ENCODE results near the gene ZNF740. TPM values are rescaled to one million over a fixed set of nuclear protein-coding genes. Genes with fewer than 3 reads are reported as not detected.

The ZNF740 gene
- total RNA-seq, 2 experiments from 2014 or later = 31.3 to 35.9 TPM

DNA sequence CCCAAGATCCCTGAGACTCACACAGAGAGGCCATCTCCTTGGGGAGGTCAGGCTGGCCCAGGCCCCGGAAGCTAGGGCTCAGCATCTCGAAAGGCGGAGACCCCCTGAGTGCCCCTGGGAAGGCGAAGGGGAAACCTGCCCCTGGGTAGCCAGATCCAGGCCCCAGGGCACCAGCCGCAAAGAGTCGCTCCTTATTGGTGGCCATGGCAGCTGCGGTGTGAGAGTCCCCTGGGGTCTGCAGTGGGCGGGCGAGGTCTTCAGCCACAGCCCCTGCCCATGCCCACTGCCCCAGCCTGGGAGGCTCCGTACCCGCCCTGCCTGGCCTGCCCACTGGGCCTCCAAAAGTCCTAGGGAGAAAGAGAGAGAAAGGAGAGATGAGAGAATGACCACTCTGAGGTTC lies 46.8 kb downstream of the ZNF740 start:
- H3K36me3 Mint-ChIP-seq (ENCODE audit: low read depth) = peaks cover 2% of the 10 kb centered on the region
- H3K9me3 Mint-ChIP-seq = no peaks in the 10 kb centered on the region
- DNase-seq (no peak), ATAC-seq (no peak)
- CTCF ChIA-PET = interaction anchor here (1.9 kb wide), 1 partner anchor 15 kb away, joined by 4 read pairs; no protein-coding TSS in a partner anchor
- POLR2A ChIA-PET = interaction anchor here (1.2 to 1.3 kb wide), 2 partner anchors 10 to 24 kb away, joined by 3 to 5 read pairs; a partner anchor contains a TSS
- intact Hi-C loops (cut with micrococcal nuclease) = no loop called here
- H3K4me3 Mint-ChIP-seq = no peak overlapping the region
- H3K27ac Mint-ChIP-seq = no peak overlapping the region
- no peaks in the 10 kb centered on the region for H3K27me3 Mint-ChIP-seq
- TF ChIP-seq, protein P1, sequence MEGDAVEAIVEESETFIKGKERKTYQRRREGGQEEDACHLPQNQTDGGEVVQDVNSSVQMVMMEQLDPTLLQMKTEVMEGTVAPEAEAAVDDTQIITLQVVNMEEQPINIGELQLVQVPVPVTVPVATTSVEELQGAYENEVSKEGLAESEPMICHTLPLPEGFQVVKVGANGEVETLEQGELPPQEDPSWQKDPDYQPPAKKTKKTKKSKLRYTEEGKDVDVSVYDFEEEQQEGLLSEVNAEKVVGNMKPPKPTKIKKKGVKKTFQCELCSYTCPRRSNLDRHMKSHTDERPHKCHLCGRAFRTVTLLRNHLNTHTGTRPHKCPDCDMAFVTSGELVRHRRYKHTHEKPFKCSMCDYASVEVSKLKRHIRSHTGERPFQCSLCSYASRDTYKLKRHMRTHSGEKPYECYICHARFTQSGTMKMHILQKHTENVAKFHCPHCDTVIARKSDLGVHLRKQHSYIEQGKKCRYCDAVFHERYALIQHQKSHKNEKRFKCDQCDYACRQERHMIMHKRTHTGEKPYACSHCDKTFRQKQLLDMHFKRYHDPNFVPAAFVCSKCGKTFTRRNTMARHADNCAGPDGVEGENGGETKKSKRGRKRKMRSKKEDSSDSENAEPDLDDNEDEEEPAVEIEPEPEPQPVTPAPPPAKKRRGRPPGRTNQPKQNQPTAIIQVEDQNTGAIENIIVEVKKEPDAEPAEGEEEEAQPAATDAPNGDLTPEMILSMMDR (IDR thresholded peaks at IDR 0.05) = no peak
- H3K4me1 Mint-ChIP-seq (ENCODE audit: low read depth) = peaks cover 69% of the 10 kb centered on the region

DNA sequence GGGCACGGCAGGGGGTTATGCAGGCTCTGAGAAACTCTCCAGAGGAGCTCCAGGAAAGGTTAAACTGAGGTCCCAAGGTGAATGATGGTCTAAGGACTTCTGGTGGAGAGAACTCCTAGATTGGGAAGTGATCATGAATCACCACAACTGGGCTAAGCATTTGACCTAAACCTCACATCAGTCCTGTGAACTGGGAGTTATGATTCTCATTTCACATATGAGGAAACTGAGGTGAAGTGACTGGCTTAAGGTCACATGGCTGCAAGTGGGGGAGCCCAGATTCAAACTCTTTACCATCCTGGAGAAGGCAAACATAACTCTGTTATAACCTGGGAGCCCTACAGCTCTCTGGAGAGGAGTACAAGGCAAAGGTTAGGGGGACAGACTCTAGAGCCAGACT lies 47.3 kb downstream of the ZNF740 start:
- H3K4me1 Mint-ChIP-seq (ENCODE audit: low read depth) = peaks cover 69% of the 10 kb centered on the region
- DNase-seq (no peak), ATAC-seq (no peak)
- no peak overlapping the region for H3K4me3 Mint-ChIP-seq
- ChIA-PET POLR2A (interaction anchor here (1.3 kb wide), 1 partner anchor 24 kb away, joined by 5 read pairs; a partner anchor contains a TSS), CTCF (interaction anchor here (1.9 kb wide), 1 partner anchor 16 kb away, joined by 4 read pairs; no protein-coding TSS in a partner anchor)
- intact Hi-C loops (cut with micrococcal nuclease) = no loop called here
- H3K27ac Mint-ChIP-seq = no peak overlapping the region
- H3K27me3 Mint-ChIP-seq = no peaks in the 10 kb centered on the region
- H3K36me3 Mint-ChIP-seq (ENCODE audit: low read depth) = peaks cover 2% of the 10 kb centered on the region
- H3K9me3 Mint-ChIP-seq = no peaks in the 10 kb centered on the region
- TF ChIP-seq, protein P1 (IDR thresholded peaks at IDR 0.05) = no peak

DNA sequence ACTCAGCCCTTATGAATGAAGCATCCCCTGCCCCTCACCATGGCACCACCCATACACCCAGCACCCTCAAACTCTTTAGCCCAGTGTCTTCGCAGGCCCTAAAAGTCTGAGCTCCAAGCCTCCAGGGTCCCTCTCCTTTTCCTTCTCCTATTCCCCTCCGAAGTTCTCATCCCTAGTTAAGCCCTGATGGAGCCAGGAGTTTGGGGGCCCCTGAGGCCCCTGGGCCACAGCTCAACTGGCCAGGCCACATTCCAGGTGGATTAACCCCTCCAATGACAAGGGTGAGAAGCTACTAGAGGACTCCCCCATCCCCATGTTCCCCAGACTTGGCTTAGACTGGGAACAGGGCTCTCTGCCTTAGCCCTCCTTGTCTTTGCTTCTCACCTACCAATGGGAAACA lies 48.9 kb downstream of the ZNF740 start:
- CTCF ChIA-PET = interaction anchor here (0.9 to 1.1 kb wide), 3 partner anchors 15 to 66 kb away, joined by 3 to 6 read pairs (median 3); partner anchors contain the start of gene PFDN5
- H3K9me3 Mint-ChIP-seq = no peaks in the 10 kb centered on the region
- intact Hi-C loops (cut with micrococcal nuclease) = no loop called here
- peaks cover 68% of the 10 kb centered on the region for H3K4me1 Mint-ChIP-seq (ENCODE audit: low read depth)
- TF ChIP-seq, protein P1 (IDR thresholded peaks at IDR 0.05) = no peak
- POLR2A ChIA-PET = interaction anchor here (1.0 to 2.2 kb wide), 5 partner anchors 10 to 28 kb away, joined by 3 to 13 read pairs (median 4); a partner anchor contains a TSS
- peak overlapping the region; percentile 18 for H3K27ac Mint-ChIP-seq
- no peaks in the 10 kb centered on the region for H3K27me3 Mint-ChIP-seq
- DNase-seq (no peak), ATAC-seq (no peak)
- peaks cover 2% of the 10 kb centered on the region for H3K36me3 Mint-ChIP-seq (ENCODE audit: low read depth)
- no peak overlapping the region for H3K4me3 Mint-ChIP-seq

DNA sequence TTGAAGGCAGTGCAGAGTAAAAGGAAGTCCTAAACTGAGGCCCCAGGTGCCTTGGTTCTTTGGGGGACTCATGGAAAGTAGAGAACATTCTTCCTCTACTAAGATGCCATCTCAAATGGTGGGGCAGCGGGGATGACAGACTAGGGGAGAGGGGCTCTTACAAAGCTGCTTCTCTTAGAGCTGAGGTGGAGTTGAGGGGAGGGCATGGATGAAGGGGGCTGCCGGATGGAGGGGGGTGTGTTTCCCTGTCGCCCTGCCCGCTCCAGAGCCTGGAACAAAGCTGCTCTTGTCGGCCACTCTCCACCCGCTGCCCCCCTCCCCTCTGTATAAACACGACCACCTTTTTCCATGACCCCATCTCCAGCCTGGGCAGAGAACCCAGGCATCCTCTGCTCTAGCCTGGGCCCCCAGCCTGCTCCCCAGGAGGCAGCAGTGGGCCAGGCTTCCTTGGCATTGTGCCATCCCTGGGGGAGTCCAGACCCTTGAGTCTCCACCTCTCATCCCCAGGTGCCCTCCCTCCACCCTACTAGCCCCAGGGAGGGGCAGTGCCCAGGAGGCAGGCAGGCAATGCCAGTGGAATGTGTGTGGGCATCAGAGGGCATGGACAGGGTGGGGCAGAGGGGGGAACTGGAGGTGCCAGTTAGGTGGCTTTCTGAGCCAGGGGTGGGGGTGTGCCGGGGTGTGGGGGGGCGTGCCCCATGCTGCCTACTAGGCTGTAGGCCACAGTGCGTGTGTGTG lies 49.8 kb downstream of the ZNF740 start:
- peaks cover under 1% of the 10 kb centered on the region for H3K36me3 Mint-ChIP-seq (ENCODE audit: low read depth)
- ChIA-PET POLR2A (interaction anchor here (1.3 to 2.2 kb wide), 4 partner anchors 10 to 69 kb away, joined by 3 to 13 read pairs (median 4); partner anchors contain the start of gene MYG1), CTCF (interaction anchor here (1.1 kb wide), 2 partner anchors 16 to 21 kb away, joined by 3 to 6 read pairs; a partner anchor contains a TSS)
- H3K9me3 Mint-ChIP-seq = no peaks in the 10 kb centered on the region
- no peak for ATAC-seq
- H3K27ac Mint-ChIP-seq = peak overlapping the region; percentile 14
- TF ChIP-seq, protein P1 (IDR thresholded peaks at IDR 0.05) = no peak
- no peaks in the 10 kb centered on the region for H3K27me3 Mint-ChIP-seq
- peak; percentile 34 for DNase-seq
- intact Hi-C loops (cut with micrococcal nuclease) = no loop called here
- H3K4me1 Mint-ChIP-seq (ENCODE audit: low read depth) = peaks cover 68% of the 10 kb centered on the region
- no peak overlapping the region for H3K4me3 Mint-ChIP-seq

DNA sequence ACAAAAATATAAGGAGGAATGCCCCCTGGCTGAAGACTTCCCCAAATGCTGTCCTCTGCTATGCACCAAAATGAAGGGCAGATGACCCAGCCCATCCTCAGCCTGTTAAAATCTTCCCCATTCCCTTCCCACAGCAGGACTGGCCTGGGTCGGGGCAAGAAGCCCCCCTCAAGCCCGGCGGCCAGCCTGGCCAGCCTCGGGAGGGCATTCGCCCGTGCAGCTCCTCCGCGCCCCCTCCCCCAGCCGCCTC lies 51.1 kb downstream of the ZNF740 start:
- Mint-ChIP-seq H3K9me3 (no peaks in the 10 kb centered on the region), H3K27me3 (no peaks in the 10 kb centered on the region), H3K36me3 (ENCODE audit: low read depth) (no peaks in the 10 kb centered on the region), H3K27ac (peak overlapping the region; percentile 13), H3K4me1 (ENCODE audit: low read depth) (peaks cover 73% of the 10 kb centered on the region), H3K4me3 (peak overlapping the region; percentile 61)
- ChIA-PET CTCF (interaction anchor here (0.7 kb wide), 1 partner anchor 20 kb away, joined by 3 read pairs; no protein-coding TSS in a partner anchor), POLR2A (interaction anchor here (0.6 to 2.4 kb wide), 6 partner anchors 12 to 68 kb away, joined by 3 to 6 read pairs (median 4); partner anchors contain the start of genes CSAD and MYG1)
- ATAC-seq (no peak), DNase-seq (no peak)
- intact Hi-C loops (cut with micrococcal nuclease) = no loop called here
- TF ChIP-seq, protein P1 (IDR thresholded peaks at IDR 0.05) = no peak

Data from activated CD8-positive, alpha-beta T cell treated with anti-CD3 and anti-CD28 coated beads for 36 hours (primary cell).